Hepatocyte (in vitro differentiated cells): ENCODE measurements around the gene MYZAP.

Experiments used
- CTCF ChIP-seq: fragments of 200-600 bp; sonication (generic); IDR thresholded peaks from 2 replicates; pipeline ENCODE4 v1.5.1; 2016; ENCODE audit warnings: antibody characterized with exemption, mild to moderate bottlenecking; ENCODE audit not compliant: poor library complexity
- EZH2phosphoT487 ChIP-seq: fragments of 200-600 bp; sonication (generic); IDR thresholded peaks from one replicate; pipeline ENCODE4 v1.6.1; 2018; ENCODE audit warnings: antibody characterized with exemption, mild to moderate bottlenecking, low read depth, moderate library complexity; ENCODE audit not compliant: unreplicated experiment, severe bottlenecking

GRCh38 chr15:57595011-57595866, 3.5 kb downstream of the MYZAP start:
- TF ChIP-seq CTCF (no peak), EZH2phosphoT487 (no peak)
